Measurements from ENCODE around the gene B4GALNT4.
"Not testable (repeated sequence)": the region's sequence is repeated elsewhere in the genome, so short reads cannot be mapped to it uniquely, and the experiment has no call there.

B4GALNT4 gene

GRCh38 chr11:405323-405953 lies 36.1 kb downstream of the B4GALNT4 start:
- DNase-seq (ENCODE audit: insufficient read length, low spot score) (no peak), FAIRE-seq (no peak)

- no peak for DNase-seq (ENCODE audit: insufficient read length, low spot score)
- FAIRE-seq = no peak
Observed at GRCh38 chr11:405954-406795, 36.9 kb downstream of the B4GALNT4 start.

DNA sequence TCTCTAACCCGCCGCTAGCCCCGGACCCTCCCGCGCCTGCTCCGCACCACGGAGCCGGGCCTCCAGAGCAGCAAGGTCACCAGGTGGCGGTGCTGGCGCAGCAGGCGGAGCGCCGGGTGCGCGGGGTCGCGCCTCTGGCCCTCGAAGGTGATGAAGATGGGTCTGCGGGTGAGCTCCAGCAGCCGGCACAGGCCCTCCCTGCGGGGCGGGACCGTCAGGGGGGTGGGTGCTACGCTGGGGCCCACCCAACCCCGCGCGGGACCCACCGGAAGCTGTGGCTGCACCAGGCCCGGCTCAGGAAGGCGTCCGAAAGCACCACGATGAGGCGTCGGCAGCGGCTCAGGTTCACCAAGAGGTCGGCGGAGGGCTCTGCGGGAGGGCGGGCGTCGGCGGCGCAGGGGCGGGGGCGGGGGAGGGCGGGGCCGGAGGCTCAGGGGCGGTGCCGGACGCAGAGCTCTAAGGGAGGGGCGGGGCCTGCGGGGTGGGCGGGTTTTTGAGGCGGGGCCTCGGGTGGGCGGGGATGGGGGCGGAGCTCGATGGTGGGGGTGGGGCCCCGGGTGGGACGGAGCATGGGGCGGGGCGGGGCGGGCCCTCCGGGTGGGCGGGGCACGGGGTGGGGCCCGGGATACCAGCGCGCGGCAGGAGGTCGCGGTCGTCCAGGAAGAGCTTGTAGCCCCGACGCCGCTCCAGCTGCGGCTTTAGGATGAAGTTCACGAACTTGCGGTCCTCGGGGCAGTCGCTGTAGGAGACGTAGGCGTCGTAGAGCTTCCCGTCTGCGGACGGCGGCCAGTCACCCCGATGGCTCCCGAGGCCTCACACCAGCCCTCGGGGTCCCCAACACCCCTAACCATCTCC lies 37.7 kb downstream of the B4GALNT4 start:
- FAIRE-seq = no peak
- peak; percentile 48 for DNase-seq (ENCODE audit: insufficient read length, low spot score)

GRCh38 chr11:407651-408123 lies 38.4 kb downstream of the B4GALNT4 start:
- FAIRE-seq (no peak), DNase-seq (ENCODE audit: insufficient read length, low spot score) (no peak)

DNA sequence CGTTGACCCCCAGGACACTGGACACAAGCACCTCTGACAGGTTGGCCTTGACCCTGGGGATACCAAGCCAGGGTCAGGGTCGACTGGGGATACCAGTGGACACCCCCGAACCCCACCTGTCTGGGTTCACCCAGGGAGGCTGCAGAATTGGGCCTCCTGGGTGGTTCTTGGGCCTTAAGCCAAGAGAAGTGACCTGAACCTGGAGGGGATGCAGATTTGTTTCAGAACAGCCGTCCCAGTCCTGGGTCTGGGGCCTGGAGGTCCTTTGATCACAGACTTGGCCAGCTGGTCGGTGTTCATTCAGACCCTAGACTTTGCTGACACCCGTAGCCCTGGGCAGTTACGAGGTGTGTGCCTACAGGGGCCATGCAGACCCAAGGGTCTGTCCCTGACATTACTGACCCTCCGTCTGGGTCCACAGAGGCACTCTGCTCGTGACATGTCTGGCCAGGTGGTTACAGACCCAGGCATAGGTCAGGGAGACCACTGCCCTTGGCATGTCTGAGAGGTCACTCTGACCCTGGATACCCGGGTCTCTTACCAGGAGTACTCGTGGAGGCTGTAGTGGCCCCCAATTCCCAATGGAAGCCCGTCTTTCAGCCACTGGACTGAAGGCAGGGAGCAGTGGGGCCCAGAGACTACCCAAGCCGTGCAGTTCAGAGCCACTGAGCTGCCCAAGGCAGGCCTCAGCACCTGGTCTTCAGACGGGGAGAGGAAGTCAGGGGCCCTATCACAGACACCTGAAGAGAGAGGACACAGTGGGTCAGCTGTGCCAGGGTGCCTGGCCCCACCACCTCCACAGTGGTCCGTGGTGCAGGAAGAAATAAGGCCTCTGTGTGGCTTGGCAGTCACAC lies 39.1 kb downstream of the B4GALNT4 start:
- DNase-seq (ENCODE audit: insufficient read length, low spot score) (no peak), FAIRE-seq (no peak)

- DNase-seq (ENCODE audit: insufficient read length, low spot score) = no peak
Observed at GRCh38 chr11:409008-409599, 39.8 kb downstream of the B4GALNT4 start.

DNA sequence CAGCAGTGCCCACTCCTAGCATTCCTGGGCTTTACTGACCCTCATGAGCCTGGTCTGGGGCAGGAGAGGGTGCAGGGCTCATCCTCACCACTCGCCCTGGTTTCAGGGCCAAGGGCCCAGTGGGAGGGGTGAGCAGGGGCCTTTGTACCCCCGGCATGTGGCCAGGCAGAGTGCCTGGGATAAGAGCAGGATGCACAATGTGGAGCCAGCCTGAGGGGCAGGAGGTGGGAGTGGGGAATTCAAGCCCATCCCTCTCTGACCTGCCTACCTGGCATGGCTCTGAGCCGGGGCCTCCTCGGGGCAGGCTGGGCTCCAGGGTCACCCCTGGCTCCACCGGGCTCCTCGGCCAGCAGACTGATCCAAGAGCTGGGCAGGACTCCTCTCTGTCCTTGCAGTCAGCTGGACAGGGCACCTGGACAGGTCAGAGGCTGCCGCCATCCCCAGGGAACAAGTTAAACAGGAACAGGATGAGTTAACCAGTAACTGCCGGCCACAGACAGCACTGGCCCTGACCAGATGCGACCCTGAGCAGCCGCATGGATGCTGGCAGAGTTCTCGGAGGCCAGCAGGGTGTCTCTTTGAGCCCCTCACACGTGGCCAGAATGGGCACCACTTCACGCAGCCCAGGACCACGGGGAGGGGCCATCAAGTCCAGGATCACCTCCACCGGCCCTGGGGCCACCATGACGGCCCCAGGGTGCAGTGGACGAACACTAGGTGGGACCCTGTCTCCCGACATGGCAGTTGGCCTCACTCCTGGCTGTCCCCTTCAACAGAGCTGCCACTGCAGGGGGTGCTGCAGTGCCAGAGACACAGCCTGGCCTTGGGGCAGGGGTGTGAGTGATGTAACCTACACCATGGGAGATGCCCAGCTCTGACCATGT lies 40.5 kb downstream of the B4GALNT4 start:
- FAIRE-seq (no peak), DNase-seq (ENCODE audit: insufficient read length, low spot score) (no peak)

More at GRCh38 chr11:409008-409599, 39.8 kb downstream of the B4GALNT4 start:
- no peak for FAIRE-seq

DNA sequence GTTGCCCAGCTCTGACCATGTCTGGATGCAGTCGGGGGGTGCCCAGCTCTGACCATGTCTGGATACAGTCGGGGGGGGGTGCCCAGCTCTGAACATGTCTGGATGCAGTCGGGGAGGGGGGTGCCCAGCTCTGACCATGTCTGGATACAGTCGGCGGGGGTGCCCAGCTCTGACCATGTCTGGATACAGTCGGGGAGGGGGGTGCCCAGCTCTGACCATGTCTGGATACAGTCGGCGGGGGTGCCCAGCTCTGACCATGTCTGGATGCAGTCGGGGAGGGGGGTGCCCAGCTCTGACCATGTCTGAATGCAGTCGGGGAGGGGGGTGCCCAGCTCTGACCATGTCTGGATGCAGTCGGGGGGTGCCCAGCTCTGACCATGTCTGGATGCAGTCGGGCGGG lies 41.4 kb downstream of the B4GALNT4 start:
- DNase-seq (ENCODE audit: insufficient read length, low spot score); FAIRE-seq: not testable (repeated sequence)

GRCh38 chr11:411520-411919 lies 42.2 kb downstream of the B4GALNT4 start:
- DNase-seq (ENCODE audit: insufficient read length, low spot score); FAIRE-seq: not testable (repeated sequence)

GRCh38 chr11:412641-413119 lies 43.4 kb downstream of the B4GALNT4 start:
- DNase-seq (ENCODE audit: insufficient read length, low spot score) (no peak), FAIRE-seq (no peak)

- FAIRE-seq = no peak
- DNase-seq (ENCODE audit: insufficient read length, low spot score) = no peak
Observed at GRCh38 chr11:413120-414081, 44.1 kb downstream of the B4GALNT4 start.

DNA sequence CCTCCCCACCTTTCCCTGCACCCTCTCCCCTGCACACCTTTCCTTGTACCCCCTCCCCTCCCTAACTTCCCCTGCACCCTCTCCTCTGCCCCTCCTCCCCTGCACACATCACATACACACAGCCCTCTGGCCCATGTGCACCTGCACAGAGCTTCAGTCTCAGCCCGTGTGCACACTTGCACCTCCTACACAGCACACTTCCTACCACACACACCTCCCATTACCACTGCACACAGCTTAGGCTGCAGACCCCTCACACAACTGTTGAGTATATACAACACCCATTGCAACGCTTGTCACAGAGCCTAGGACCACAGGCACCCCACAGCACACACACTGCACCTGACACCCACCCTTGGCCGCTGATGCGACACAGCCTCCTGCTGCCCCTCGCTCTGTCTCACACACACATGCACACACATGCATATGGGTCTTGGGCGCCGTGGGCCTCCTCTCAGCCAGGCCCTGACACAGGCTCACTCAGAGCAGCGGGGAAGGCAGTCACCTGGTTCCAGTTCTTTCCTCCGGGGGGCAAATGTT lies 45.1 kb downstream of the B4GALNT4 start:
- FAIRE-seq = peak; percentile 4
- DNase-seq (ENCODE audit: insufficient read length, low spot score) = no peak

GRCh38 chr11:415640-416041 lies 46.3 kb downstream of the B4GALNT4 start:
- DNase-seq (ENCODE audit: insufficient read length, low spot score) (no peak), FAIRE-seq (no peak)

DNA sequence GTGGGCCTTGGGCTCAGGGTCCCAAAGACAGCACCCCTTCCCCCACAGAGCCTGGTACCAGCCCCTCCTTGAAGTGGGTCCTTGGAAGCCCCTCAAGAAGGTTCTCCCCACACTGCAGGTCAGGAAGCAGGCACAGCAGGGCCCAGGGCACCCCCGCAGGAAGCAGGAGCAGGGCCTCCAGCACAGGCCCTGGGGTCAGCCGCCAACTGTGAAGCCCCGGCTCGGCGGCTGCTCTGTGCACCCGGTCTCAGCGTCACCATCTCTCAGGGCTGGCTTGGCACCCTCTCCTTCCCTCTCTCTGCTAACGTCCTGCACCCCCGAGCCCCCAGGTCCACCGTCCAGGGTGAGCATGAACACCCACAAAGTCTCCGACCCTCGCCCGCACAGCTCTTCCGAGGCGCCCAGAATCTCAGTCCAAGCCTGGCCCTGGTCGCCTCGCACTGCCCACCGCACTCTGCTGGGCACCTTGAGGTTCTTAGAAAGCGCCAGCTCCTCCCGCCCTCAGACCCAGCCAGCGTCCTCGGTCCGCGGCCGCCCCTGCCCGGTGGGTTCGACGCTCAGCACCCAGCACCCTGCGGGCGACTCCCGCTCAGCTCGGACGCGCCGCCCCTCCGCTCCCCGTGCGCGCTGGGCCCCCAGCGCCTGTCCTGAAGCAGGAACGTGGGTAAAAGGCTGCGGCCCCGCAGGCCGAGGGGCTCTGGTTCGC lies 46.9 kb downstream of the B4GALNT4 start:
- DNase-seq (ENCODE audit: insufficient read length, low spot score) (no peak), FAIRE-seq (no peak)

DNA sequence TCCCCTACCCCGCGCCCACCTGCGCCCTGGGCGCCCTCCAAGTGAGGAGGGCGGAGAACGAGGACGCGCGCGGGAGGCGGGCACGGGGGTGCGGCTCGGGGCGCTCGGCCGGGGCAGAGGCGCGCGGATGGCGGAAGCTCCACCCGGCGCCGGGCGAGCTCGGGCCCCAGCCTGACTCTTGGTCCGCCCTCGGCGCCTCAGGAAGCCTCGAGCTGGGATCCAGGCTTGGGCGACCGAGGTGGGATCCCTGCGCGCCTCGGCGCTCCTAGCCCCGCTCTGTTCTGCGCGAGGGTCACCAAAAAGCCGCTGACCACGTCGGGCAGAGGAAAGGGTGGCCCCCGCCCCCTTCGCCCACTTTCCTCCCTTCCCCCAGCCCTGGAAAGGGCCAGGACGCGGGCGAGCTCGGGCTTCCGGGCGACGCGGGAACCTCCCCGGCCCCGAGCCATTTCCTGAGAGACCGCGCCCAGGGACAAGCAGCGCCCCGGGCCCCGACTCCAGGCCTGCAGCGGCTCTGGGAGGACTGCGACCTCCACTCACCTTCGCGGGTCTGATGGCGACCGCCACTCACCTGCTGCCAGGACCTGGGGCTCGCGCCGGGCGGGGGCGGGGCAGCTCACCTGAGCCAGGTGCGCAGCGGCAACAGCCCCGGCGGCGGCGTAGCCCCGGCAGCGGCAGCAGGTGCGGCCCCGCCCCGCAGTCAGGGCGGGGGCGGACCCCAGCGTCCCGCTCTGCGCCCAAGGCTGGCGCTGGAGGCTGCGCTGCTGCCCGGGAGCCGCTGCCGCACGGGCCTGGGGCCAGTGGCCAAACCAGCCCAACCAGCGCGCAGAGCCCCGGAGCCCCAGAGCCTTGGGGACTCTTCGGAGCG lies 47.7 kb downstream of the B4GALNT4 start:
- DNase-seq (ENCODE audit: insufficient read length, low spot score) (no peak), FAIRE-seq (no peak)

Data from HTR-8/SVneo (cell line).